Chondrocyte (in vitro differentiated cells): ENCODE results near the gene LTBP2. TPM values are rescaled to one million over a fixed set of nuclear protein-coding genes. Genes with fewer than 3 reads are reported as not detected.

Experiments
- DNase-seq: peaks from one replicate; pipeline ENCODE4 v3.0.0; 2021; ENCODE audit warnings: mixed read lengths, low spot score
- H3K27ac Mint-ChIP-seq: one replicate; pipeline ENCODE4 v1.8.0; 2021; ENCODE audit warnings: mild to moderate bottlenecking, moderate library complexity, mixed read lengths; ENCODE audit not compliant: unreplicated experiment
- H3K27me3 Mint-ChIP-seq: 2 replicates; pipeline ENCODE4 v1.8.0; 2021; ENCODE audit warnings: low read depth, mixed read lengths
- H3K36me3 Mint-ChIP-seq: 2 replicates; pipeline ENCODE4 v1.8.0; 2021; ENCODE audit warnings: low read depth, mixed read lengths
- H3K4me1 Mint-ChIP-seq: 2 replicates; pipeline ENCODE4 v1.8.0; 2021; ENCODE audit warnings: low read depth, mild to moderate bottlenecking, mixed read lengths
- H3K4me3 Mint-ChIP-seq: one replicate; pipeline ENCODE4 v1.8.0; 2021; ENCODE audit warnings: mild to moderate bottlenecking, moderate library complexity, mixed read lengths; ENCODE audit not compliant: unreplicated experiment
- H3K9me3 Mint-ChIP-seq: 2 replicates; pipeline ENCODE4 v1.8.0; 2021; ENCODE audit warnings: low read depth, mixed read lengths
- CTCF ChIP-seq: fragments of 200-600 bp; sonication (generic); IDR thresholded peaks from 2 replicates; pipeline ENCODE4 v1.5.0; 2021; ENCODE audit warnings: antibody characterized with exemption, mild to moderate bottlenecking, moderate library complexity
- total RNA-seq: library from RNA; stranded (reverse); gene quantifications from 3 replicates; pipeline ENCODE4 v1.2.1, GENCODE V29; 2021

Gene LTBP2
- total RNA-seq, 1 donor from 2014 or later: 215 TPM

- Mint-ChIP-seq H3K27ac (peak overlapping the region; percentile 94), H3K9me3 (no peaks in the 10 kb centered on the region), H3K4me1 (peaks cover 66% of the 10 kb centered on the region), H3K4me3 (no peak overlapping the region), H3K36me3 (no peaks in the 10 kb centered on the region), H3K27me3 (no peaks in the 10 kb centered on the region)
- DNase-seq: no peak
- TF ChIP-seq CTCF: no peak
These were observed 8.9 kb upstream of the LTBP2 start for GRCh38 chr14:74620923-74621322.

- Mint-ChIP-seq H3K9me3 (no peaks in the 10 kb centered on the region), H3K4me1 (peaks cover 70% of the 10 kb centered on the region), H3K4me3 (no peak overlapping the region), H3K36me3 (no peaks in the 10 kb centered on the region), H3K27me3 (no peaks in the 10 kb centered on the region), H3K27ac (peak overlapping the region; percentile 94)
- no peak for TF ChIP-seq CTCF
- no peak for DNase-seq
These were observed 8.5 kb upstream of the LTBP2 start for GRCh38 chr14:74620497-74620921.

GRCh38 chr14:74619672-74620131, 7.7 kb upstream of the LTBP2 start:
- H3K27ac Mint-ChIP-seq: peak overlapping the region; percentile 94
- H3K27me3 Mint-ChIP-seq: no peaks in the 10 kb centered on the region
- peak overlapping the region; percentile 14 for H3K4me3 Mint-ChIP-seq

GRCh38 chr14:74618078-74618952, 6.3 kb upstream of the LTBP2 start:
- H3K9me3 Mint-ChIP-seq: no peaks in the 10 kb centered on the region
- peak overlapping the region; percentile 13 for H3K4me3 Mint-ChIP-seq
- no peaks in the 10 kb centered on the region for H3K36me3 Mint-ChIP-seq
- peak overlapping the region; percentile 94 for H3K27ac Mint-ChIP-seq
- peak; percentile 28 for TF ChIP-seq CTCF
- DNase-seq: no peak
- H3K27me3 Mint-ChIP-seq: no peaks in the 10 kb centered on the region
- H3K4me1 Mint-ChIP-seq: peaks cover 92% of the 10 kb centered on the region

More at GRCh38 chr14:74619672-74620131, 7.7 kb upstream of the LTBP2 start:
- no peak for DNase-seq
- TF ChIP-seq CTCF: no peak
- Mint-ChIP-seq H3K36me3 (no peaks in the 10 kb centered on the region), H3K4me1 (peaks cover 79% of the 10 kb centered on the region), H3K9me3 (no peaks in the 10 kb centered on the region)

- Mint-ChIP-seq H3K9me3 (no peaks in the 10 kb centered on the region), H3K27ac (peak overlapping the region; percentile 94), H3K36me3 (no peaks in the 10 kb centered on the region), H3K27me3 (no peaks in the 10 kb centered on the region), H3K4me1 (peaks cover 90% of the 10 kb centered on the region), H3K4me3 (peak overlapping the region; percentile 44)
- TF ChIP-seq CTCF: no peak
- DNase-seq: no peak
These were observed 5.1 kb upstream of the LTBP2 start for GRCh38 chr14:74616996-74617700.
